ENCODE results near the gene MB.

GRCh38 chr22:35648066-35649025 lies 31.2 kb upstream of the MB start, which contains the start of gene APOL6:
- TF ChIP-seq, protein P1, sequence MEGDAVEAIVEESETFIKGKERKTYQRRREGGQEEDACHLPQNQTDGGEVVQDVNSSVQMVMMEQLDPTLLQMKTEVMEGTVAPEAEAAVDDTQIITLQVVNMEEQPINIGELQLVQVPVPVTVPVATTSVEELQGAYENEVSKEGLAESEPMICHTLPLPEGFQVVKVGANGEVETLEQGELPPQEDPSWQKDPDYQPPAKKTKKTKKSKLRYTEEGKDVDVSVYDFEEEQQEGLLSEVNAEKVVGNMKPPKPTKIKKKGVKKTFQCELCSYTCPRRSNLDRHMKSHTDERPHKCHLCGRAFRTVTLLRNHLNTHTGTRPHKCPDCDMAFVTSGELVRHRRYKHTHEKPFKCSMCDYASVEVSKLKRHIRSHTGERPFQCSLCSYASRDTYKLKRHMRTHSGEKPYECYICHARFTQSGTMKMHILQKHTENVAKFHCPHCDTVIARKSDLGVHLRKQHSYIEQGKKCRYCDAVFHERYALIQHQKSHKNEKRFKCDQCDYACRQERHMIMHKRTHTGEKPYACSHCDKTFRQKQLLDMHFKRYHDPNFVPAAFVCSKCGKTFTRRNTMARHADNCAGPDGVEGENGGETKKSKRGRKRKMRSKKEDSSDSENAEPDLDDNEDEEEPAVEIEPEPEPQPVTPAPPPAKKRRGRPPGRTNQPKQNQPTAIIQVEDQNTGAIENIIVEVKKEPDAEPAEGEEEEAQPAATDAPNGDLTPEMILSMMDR (conservative IDR thresholded peaks at IDR 0.05; ENCODE audit: low read depth in 2 of 2) = no peak
- no peak for TF ChIP-seq POLR2AphosphoS5 (IDR thresholded peaks at IDR 0.05; ENCODE audit: low read depth)
- no peak for TF ChIP-seq EZH2 (IDR thresholded peaks at IDR 0.05; ENCODE audit: low read depth, unreplicated experiment)
